HG02884 (cell line): ENCODE results near the gene AGPAT2.
"Not testable (repeated sequence)": the region's sequence is repeated elsewhere in the genome, so short reads cannot be mapped to it uniquely, and the experiment has no call there.

ENCODE experiments used
- ATAC-seq: cut with Tn5 transposase; IDR thresholded peaks from one replicate; pipeline ENCODE4 v1.9.1; 2021; ENCODE audit warnings: mild to moderate bottlenecking, moderate library complexity; ENCODE audit not compliant: unreplicated experiment

AGPAT2 gene

DNA sequence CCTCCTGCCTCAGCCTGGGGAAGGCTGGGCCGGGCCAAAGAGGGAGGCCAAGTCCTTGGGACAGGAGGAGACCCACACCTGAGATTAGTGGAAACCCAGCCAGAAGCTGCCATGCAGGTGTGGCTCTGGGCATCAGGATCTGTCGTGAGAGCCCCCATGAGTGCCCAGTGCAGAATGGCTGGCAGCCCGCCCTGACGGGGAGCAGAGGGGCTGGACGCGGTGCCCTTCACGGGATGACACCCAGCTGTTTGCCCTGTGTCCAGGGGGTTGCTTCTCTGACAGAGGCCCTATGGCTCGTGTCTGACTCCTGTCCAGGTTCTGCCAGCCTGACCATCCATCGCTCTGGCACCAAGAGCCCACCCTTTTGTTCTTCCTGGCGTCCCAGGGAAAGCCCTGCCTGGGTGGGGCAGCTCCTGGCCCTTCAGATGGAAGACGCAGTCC, 33.7 kb upstream of the AGPAT2 start:
- no peak for ATAC-seq

DNA sequence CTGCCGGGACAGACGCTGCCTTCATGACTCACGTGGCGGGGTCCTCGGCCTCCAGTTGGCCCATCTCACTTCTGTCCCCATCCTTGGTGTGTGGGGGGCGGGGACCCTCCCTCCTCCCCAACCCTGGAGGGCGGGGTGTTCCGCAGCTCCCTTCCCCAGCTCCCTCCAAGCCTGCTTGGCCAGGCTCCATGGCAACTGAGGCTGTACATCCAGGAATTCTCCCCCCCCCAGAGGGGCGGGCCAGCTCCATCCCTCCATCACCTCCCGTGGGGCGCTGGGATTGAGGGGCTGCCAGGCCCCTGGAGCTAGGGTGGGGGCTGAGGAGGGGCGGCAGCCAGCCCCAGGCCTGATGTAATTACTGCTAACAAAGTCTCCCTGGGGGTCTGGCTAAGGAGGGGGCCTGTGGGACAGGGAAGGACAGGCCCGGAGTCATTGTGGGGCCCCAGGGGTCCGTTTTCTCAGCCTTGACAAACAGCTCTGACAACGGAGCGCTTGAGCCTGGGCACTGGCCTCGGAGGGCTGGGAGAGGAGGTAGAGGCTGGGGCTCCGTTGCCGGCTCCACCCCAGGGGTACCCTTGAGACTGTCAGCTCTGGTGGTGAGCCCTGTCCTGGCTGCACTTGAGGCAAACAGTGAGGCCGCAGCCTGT, 33.1 kb upstream of the AGPAT2 start:
- no peak for ATAC-seq

DNA sequence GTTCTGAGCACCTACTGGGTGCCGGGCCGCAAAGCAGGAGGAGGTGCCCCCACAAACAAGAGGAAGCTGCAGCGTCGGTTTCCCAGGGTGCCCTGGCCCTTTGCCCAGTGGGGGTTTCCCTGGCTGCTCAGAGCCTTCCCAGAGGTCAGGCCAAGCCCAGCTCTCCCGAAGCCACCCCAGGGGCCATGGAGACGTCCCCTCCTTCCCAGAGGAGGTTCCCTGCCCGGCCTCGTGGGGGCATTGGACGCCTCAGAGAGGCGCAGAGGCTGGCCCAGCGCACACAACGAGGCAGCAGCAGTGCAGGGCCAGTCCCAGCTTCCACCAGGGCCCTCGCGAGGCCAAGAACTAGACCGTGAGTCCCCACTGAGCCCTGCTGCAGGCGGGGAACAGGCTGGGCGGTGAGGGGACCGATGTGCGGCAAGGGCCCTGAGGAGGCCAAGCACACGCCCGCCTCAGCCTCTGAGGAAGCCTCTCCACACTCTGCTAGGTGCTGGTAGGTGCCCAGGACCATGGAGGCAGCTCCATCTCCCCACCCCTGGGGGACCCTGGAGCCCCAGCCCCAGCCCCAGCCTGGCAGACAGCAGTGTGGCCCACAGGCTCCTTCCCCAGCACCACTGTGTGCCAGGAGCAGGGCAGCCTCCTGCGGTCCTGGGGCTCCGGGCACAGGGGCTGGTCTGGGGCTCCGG, 32.1 kb upstream of the AGPAT2 start:
- ATAC-seq = no peak

DNA sequence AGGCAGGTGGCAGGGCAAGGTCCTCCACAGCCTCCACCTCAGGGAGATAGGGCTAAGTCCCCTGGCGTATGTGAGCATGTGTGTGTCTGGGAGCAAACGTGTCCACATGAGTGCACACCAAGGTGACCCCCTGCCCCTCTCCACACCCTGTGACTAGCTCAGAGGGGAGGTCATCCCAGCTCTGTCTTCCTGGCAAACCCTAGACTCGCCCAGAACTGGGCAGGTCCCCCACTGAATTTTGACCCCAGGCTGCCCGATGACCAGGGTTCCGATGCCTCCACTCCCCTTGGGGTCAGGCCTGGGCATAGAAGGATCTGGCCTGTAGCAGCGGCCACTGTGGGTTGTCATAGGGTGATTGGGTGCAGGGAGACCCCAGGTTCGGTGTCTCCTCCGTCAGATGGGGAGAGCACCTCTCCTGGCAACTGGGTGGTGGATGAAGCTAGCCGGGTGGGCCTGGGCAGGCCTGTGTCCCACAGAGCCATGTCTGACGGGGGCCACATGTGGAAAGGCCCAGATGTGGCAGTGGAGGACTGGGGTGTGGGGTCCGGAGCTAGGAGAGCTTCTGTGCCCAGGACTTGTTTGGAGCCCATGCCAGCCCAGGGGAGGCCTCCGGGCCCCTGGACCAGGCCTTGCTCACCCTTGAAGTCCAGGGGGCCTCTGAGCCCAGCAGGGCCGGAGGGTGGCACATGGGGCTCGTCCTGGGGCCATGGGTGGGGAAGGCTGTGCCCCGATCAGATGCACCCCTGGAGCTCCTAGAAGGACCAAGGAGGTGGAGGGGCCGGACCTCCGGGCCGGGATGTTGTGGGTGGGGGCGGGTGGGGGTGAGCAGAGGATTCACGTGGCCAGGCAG, 31.3 kb upstream of the AGPAT2 start:
- no peak for ATAC-seq

DNA sequence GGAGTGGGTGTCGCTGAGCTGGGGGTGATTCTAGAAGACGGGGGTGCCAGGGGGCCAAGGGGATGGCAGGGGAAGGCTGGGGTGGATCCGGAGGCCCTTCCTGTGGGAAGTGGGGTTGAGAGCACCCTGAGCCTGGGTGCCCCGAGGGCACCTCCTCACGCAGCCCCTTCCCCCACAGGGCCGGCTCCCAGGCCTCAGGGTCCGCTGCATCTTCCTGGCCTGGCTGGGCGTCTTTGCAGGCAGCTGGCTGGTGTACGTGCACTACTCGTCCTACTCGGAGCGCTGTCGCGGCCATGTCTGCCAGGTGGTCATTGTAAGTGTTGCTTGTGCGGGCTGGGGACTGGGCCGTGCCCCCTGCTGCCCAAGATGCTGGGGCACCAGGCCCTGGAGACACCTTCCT, 30.1 kb upstream of the AGPAT2 start:
- ATAC-seq = no peak

DNA sequence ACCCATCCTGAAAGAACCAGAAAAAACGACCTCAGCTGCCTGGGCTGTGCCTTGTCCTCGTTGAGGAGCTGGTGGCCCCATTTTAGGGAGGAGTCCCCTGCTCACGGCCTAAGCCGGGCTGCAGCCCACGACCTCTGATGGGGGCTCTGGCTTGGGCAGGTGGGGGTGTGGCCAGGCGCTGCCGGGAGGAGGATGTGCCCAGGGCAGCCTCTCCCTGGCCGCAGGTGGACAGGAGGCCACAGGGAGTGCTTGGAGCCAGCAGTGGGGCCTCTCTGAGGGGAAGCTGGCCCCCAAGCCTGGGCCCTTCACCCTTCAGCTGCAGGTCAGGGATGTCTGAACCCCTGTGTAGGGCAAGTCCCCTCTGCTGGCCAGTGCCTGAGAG, 27.6 kb upstream of the AGPAT2 start:
- ATAC-seq = no peak

DNA sequence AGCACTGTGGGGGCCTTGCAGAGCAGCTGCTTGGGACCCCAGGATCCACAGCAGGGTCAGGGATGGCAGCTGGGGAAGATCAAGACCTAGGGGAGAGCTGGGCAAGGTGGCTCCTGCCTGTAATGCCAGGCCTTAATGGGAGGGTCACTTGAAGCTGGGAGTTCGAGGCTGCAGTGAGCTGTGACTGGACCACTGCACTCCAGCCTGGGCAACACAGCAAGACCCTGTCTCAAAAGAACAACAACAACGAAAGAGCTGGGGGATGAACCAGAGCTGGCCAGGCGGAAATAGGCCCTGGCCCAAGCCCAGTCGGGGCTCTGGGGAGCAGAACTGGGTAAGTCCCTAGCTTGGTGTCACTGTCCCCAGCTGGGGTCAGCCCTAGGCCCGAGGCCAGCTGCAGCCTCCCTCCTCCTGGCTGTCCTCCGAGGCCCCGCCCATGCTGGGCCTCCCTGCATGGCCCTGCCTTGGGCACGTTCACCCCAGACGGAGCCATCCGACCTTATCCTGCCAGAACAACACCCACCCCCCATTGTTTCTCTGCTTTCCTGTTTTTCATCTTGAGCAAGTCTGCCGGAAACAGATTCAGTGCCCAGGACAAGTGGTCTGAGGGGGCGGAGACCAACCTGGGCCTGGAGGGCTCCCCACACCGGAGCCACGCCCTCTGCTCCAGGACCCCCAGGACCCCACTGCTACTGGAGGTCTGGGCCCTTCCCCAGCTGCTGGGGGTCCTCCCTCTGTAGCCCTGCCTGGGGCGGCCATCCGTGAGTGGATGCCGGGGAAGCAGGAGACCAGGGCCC, 27.0 kb upstream of the AGPAT2 start:
- ATAC-seq = no peak

DNA sequence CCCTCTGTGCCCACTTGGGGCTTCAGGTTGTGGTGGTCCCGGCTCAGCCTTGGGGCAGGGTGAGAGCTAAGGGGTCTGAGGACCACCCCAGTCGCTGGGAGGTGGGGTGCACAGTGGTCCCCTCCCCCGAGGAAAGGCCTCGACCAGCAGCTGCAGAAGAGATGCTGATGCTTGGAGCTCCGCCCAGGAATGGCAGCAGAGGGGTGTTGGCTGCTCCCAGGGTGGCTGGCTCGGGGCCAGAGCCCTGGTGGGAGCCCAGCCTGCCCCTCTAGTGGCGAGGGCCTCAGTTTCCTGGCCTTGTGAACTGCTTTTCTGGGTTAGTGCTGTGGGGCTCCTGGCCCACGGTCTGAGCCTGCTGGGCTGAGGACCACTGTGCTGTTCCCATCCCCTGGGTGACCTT, 26.3 kb upstream of the AGPAT2 start:
- ATAC-seq = no peak

DNA sequence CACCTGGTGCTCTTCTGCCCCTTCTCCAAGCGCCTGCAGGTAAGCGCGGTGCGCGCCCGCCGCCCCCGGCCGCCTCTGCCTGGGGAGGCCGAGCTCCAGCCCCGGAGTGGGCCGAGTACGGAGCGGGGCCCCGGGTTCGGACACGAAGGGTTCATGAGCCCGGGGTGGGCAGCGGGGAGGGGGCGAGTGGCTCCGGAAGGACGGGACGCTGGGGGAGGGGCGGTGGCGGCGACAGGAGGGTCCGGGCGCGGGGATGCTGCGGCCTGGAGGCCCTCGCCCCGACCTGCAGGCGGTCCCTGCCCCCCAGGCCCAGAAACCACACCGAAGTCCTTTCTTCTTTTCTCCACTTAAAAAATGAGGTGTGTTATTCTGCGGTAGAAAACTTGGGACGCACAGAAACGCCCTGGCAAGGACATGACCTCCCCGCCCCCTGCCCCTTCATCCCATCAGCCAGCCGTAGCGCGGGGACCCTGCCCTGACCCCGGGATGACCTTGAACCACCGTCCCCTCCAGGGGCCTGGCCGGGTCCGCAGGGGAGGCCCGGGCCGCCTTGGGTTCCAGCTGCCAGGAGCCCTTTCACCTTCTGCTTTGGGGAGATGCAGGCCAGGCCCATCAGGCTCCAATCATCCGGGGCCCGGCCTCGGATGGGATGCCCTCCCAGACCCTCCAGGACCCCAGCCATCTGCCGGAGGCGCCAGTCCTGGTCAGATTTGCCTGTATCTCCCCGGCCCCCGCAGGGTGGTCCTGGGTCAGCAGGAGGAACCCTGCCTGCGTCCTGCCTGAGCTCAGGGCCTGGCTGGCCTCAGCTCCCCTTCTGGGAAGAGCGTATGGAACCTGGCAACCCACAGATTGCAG, 25.7 kb upstream of the AGPAT2 start:
- ATAC-seq = no peak

DNA sequence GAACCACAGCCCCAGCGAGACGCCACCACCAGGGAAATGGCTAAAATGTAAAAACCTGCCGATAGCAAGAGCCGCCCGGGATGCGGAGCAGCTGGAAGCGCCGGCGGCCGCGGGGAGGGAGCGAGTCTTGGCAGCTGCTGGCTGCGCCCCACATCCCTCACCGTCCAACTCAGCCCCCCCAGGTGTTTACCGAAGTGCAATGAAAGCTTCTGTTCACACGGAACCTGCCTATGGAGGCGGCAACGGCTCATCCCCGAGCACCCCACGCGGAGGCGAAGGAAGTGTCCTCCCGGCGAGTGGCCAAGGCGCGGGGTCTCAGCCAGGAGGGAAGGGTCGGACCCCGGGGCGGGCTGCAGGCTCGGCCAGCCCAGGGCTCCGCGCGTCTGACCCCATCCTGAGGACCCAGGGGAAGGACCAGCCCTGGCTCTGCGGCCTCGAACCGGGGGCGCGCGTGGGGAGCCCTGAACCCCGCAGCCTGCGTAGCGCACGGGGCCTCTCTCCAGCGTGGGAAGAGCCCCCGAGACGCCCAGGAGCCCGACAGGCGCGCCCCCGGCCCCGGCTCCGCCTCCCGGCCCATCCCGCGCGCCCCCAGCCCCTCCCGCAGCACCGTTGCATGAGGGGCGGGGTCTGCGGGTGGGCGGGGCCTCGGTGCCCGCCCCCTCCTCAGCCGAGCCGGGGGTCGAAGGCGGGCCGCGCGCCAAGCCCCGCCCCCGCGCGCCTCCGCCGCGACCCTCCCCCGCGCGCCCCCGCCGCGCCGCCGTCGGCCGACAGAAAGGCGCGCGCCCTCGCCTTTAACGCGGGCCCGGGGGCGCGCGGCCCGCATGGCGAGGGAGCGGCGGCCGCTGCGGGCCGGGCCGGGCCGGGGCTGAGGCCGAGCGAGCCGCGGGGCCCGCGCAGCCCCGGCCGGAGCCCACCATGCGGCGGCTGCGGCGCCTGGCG, 24.8 kb upstream of the AGPAT2 start, which contains the start of gene DIPK1B:
Gene DIPK1B, plus strand, starts transcription at position 822 of the 939 bp plus-strand sequence. Its CDS starts 94 bp downstream, at position 916.
- ATAC-seq = no peak

DNA sequence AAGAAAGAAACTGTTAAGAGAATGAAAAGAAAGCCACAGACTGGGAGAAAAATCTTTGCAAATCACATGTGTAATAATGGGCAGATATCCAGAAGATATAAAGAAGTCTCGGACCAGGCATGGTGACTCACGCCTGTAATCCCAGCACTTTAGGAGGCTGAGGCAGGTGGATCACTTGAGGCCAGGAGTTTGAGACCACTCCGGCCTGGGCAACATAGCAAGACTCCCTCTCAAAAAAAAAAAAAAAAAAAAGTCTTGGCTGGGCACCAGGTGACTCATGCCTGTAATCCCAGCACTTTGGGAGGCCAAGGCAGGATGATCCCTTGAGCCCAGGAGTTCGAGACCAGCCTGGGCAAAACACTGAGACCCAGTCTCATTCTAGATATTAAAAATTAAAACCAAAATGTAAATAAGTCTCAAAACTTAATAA, 24.0 kb upstream of the AGPAT2 start:
- not testable (repeated sequence) for ATAC-seq

DNA sequence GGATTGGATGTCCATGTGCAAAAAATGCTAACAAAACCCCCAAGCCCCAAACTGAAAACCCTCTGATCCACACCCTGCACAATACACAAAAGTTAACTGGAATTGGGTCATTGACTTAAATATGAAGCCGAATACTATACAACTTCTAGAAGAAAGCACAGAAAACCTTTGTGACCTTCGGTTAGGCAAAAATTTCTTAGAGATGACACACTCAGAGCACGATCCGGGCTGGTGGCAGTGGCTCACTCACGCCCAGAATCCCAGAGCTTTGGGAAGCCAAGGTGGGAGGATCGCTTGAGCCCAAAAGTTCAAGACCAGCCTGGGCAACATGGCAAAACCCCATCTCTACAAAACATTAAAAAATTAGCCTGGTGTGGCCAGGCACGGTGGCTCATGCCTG, 23.3 kb upstream of the AGPAT2 start:
- ATAC-seq = no peak

DNA sequence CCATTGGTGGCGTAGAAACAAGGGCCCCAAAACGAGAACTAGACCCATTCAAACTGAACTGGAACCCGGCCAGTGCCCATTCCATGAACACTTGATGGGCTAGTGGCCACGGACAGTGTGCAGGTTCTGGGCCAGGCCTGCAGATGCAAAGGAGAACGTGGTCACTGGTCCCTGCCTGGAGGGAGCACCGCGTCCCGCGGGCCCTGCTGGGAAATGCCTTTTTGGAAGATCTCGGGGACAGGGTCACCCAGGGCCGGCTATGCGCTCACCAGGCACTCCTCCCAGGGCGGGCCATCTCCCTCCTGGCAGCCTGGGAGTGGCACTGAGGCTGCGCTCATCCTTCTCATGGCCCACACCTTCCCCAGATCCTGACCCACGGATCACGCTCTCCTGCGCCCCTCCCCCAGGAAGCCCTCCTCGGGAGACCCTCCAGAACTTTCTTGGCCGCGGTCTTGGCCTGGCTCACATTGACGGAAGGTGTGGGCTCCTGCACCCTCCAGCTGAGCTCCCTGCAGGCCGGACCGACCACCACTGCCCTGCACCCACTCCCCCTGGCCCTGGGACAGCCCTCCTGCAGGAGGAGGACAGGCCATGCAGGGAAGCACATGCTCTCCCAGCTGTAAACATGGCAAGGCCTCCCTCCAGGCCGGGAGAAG, 22.3 kb upstream of the AGPAT2 start:
- ATAC-seq = no peak

DNA sequence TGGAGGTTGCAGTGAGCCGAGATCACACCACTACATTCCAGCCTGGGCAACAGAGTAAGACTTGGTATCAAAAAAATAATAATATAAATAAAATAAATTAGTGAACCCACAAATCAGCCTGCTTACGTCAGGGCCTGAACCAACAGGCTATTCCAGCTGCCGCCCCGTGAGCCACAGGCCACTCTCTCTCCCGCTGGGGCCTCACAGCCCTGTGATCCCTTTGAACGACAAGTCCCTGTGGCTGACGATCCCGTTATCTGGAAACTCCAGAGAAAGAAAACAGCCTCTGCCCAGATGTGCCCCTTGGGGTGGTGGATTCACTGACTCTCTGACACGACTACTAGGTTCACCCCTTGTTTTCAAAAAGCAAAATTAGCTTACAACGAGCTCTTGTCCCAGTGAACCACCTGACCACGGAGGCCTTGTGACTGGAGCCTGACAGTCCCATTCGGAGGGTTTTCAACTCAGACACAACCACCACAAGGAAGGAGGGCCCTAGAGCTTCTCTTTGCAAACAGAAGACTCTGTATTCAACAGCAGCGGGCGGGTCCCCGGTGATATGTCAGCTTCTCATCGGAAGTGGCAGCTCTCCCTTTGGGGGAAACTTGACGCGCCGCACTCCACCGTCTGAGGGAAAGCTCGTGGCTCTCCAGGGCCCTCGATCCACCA, 20.7 kb upstream of the AGPAT2 start:
- no peak for ATAC-seq

DNA sequence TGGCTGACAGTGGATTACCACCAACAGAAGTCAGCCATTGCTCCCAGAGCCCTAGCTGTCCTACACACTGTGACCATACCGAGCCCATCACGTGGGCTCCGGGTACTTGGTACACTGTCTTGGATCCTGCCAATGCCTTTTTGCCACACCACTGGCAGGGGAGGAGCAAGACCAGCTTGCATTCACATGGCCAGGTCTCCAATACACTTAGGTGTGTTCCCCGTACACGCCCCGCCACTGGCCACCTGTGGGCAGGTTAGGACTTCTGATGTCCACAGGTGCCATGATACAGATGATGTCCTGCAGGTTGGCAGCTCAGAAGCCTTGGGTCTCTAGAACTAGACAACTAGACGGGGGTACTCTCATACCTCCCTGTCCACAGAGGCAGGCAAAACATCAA, 19.8 kb upstream of the AGPAT2 start:
- no peak for ATAC-seq

DNA sequence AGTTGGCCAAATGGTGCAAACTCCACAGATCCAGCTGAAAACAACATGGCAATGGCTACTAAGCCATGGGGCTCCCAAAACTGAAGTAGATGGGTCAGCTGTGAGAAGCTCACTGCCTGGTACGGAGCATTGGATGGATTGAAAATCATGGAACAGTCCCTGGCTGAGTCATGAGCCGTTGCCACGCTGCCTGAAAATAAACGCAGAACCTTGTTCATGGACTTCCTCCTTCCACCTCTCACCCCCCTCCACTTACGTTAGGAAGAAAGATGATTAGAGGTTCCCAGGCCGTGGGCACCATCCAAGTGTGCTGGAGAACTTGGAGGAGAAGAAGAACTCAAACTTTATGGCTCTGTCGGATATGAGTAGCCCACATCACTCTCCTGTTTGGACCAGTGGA, 18.3 kb upstream of the AGPAT2 start:
- ATAC-seq = no peak

DNA sequence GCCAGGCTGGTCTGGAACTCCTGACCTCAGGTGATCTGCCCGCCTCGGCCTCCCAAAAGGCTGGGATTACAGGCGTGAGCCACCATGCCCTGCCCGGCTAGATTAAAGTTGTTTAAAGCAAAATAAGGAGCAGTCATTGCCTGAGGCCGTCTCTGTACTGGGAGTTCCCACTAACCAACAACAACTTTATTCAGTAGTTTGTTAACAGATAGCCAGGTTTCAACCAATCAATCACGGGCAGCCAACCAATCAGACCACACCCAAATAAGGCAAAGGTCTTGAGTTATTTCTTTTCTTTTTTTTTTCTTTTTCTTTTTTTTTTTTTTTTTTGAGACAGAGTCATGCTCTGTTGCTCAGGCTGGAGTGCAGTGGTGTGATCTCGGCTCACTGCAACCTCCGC, 17.5 kb upstream of the AGPAT2 start:
- ATAC-seq = not testable (repeated sequence)
